BLaER1 treated with 17β-estradiol and CSF1 and Interleukin-3, amounts not matched to agents 10 nM and 100 nM (cell line): Measurements from ENCODE around the gene IFNLR1.

Experiments used
- H3K27ac ChIP-seq, 11 experiments: shearing (Covaris generic); formaldehyde crosslinking; 2 replicates each; pipeline ENCODE4 v1.8.1; 2022
- H3K27me3 ChIP-seq, 11 experiments: shearing (Covaris generic); formaldehyde crosslinking; 2 replicates each; pipeline ENCODE4 v1.8.1; 2022
- H3K36me3 ChIP-seq, 11 experiments: shearing (Covaris generic); formaldehyde crosslinking; 2 replicates each; pipeline ENCODE4 v1.8.1; 2022
- H3K4me1 ChIP-seq, 10 experiments: shearing (Covaris generic); formaldehyde crosslinking; 2 replicates each; pipeline ENCODE4 v1.8.1; 2022
- H3K4me2 ChIP-seq, 11 experiments: shearing (Covaris generic); formaldehyde crosslinking; 2 replicates each; pipeline ENCODE4 v1.8.1; 2022
- H3K4me3 ChIP-seq, 10 experiments: shearing (Covaris generic); formaldehyde crosslinking; 2 replicates each; pipeline ENCODE4 v1.8.1; 2022
- H3K9ac ChIP-seq, 11 experiments: shearing (Covaris generic); formaldehyde crosslinking; 2 replicates each; pipeline ENCODE4 v1.8.1; 2022
- H3K9me3 ChIP-seq, 11 experiments: shearing (Covaris generic); formaldehyde crosslinking; replicated peaks in 1 of 11; 2 replicates each; pipeline ENCODE4 v1.8.1; 2022
- H4K20me1 ChIP-seq, 11 experiments: shearing (Covaris generic); formaldehyde crosslinking; 2 replicates each; pipeline ENCODE4 v1.8.1; 2022
- Cebpa-rat ChIP-seq, 11 experiments: shearing (Covaris generic); IDR thresholded peaks; 2 replicates each; pipeline ENCODE4 v1.8.1; 2022

The IFNLR1 gene

GRCh38 chr1:24140741-24141181 lies 46.3 kb downstream of the IFNLR1 start:
- Histone ChIP-seq H3K9ac (no peak overlapping the region), H3K4me3 (no peak overlapping the region), H3K4me1 (peaks cover 0 to 36% (median 25%) of the 10 kb centered on the region in 10 experiments; a peak in 17 of 20 replicates), H3K4me2 (no peak overlapping the region), H3K27me3 (no peaks in the 10 kb centered on the region), H4K20me1 (no peaks in the 10 kb centered on the region), H3K36me3 (no peaks in the 10 kb centered on the region), H3K9me3 (peaks cover 8 to 34% (median 22%) of the 10 kb centered on the region in 11 experiments), H3K27ac (no peak overlapping the region)
- no peak for TF ChIP-seq Cebpa-rat (IDR thresholded peaks at IDR 0.05)

GRCh38 chr1:24139841-24140425 lies 47.2 kb downstream of the IFNLR1 start:
- Histone ChIP-seq H3K4me3 (no peak overlapping the region), H3K9ac (no peak overlapping the region), H3K27me3 (no peaks in the 10 kb centered on the region)

GRCh38 chr1:24139222-24139489 lies 47.9 kb downstream of the IFNLR1 start:
- Histone ChIP-seq H4K20me1 (no peaks in the 10 kb centered on the region), H3K36me3 (no peaks in the 10 kb centered on the region), H3K4me3 (no peak overlapping the region), H3K9me3 (peaks cover 10 to 44% (median 29%) of the 10 kb centered on the region in 11 experiments), H3K9ac (no peak overlapping the region), H3K27me3 (no peaks in the 10 kb centered on the region), H3K27ac (no peak overlapping the region), H3K4me1 (peaks cover 0 to 20% (median 11%) of the 10 kb centered on the region in 10 experiments; a peak in 17 of 20 replicates), H3K4me2 (no peak overlapping the region)
- no peak for TF ChIP-seq Cebpa-rat (IDR thresholded peaks at IDR 0.05)

More at GRCh38 chr1:24139841-24140425, 47.2 kb downstream of the IFNLR1 start:
- Histone ChIP-seq H3K36me3 (no peaks in the 10 kb centered on the region), H4K20me1 (no peaks in the 10 kb centered on the region), H3K27ac (no peak overlapping the region), H3K9me3 (peaks cover 15 to 40% (median 27%) of the 10 kb centered on the region in 11 experiments), H3K4me1 (peaks cover 0 to 28% (median 18%) of the 10 kb centered on the region in 10 experiments; a peak in 17 of 20 replicates), H3K4me2 (no peak overlapping the region)
- TF ChIP-seq Cebpa-rat (IDR thresholded peaks at IDR 0.05): no peak

- Histone ChIP-seq H4K20me1 (no peaks in the 10 kb centered on the region), H3K36me3 (no peaks in the 10 kb centered on the region), H3K27me3 (no peaks in the 10 kb centered on the region), H3K9ac (no peak overlapping the region), H3K4me2 (peak overlapping the region in 1 of 11 experiments; percentile 35; a peak in 2 of 22 replicates), H3K4me1 (peaks cover 0 to 15% (median 5%) of the 10 kb centered on the region in 10 experiments; a peak in 15 of 20 replicates), H3K27ac (no peak overlapping the region), H3K4me3 (no peak overlapping the region), H3K9me3 (peaks cover 10 to 46% (median 31%) of the 10 kb centered on the region in 11 experiments)
- peak in 1 of 11 experiments; percentile 41; a peak in 1 of 22 replicates for TF ChIP-seq Cebpa-rat (IDR thresholded peaks at IDR 0.05)
Measured at GRCh38 chr1:24138476-24139221, 48.4 kb downstream of the IFNLR1 start.

GRCh38 chr1:24136956-24137539 lies 50.0 kb downstream of the IFNLR1 start:
- Histone ChIP-seq H3K4me2 (no peak overlapping the region), H4K20me1 (no peaks in the 10 kb centered on the region), H3K4me1 (peaks cover 0 to 8% (median 1%) of the 10 kb centered on the region in 10 experiments; a peak in 4 of 20 replicates), H3K9me3 (peaks cover 12 to 49% (median 37%) of the 10 kb centered on the region in 11 experiments), H3K27me3 (no peaks in the 10 kb centered on the region), H3K27ac (no peak overlapping the region), H3K4me3 (no peak overlapping the region), H3K9ac (no peak overlapping the region), H3K36me3 (no peaks in the 10 kb centered on the region)
- TF ChIP-seq Cebpa-rat (IDR thresholded peaks at IDR 0.05): no peak

GRCh38 chr1:24134376-24134775 lies 52.7 kb downstream of the IFNLR1 start:
- Histone ChIP-seq H3K4me1 (peaks cover 0 to 8% (median 1%) of the 10 kb centered on the region in 10 experiments; a peak in 4 of 20 replicates), H3K4me2 (no peak overlapping the region), H3K27me3 (no peaks in the 10 kb centered on the region), H3K9me3 (peaks cover 39 to 71% (median 59%) of the 10 kb centered on the region in 11 experiments), H3K27ac (no peak overlapping the region), H4K20me1 (no peaks in the 10 kb centered on the region), H3K36me3 (0 out of 22 replicates have a peak, but pooled peaks cover 0 to 8% (median 0%) of the 10 kb centered on the region in 11 experiments), H3K9ac (no peak overlapping the region), H3K4me3 (no peak overlapping the region)
- TF ChIP-seq Cebpa-rat (IDR thresholded peaks at IDR 0.05): no peak

DNA sequence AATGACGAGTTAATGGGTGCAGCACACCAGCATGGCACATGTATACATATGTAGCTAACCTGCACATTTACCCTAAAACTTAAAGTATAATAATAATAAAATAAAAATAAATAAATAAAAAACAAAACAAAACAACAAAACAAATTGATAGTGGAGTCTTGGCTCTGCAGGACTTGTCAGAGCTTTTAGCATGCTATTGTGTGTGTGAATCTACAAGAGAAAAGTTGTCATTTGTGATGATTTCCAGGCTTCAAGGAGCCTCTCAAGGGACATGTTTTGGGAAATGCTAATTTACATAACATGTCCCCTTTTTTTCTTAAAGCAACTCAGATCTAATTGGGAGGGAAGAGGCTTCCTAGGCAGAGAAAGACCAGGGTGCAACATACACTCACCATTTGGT lies 53.3 kb downstream of the IFNLR1 start:
- Histone ChIP-seq H3K36me3 (0 out of 22 replicates have a peak, but pooled peaks cover 0 to 8% (median 0%) of the 10 kb centered on the region in 11 experiments), H3K4me3 (no peak overlapping the region), H3K9me3 (peaks cover 44 to 71% (median 62%) of the 10 kb centered on the region in 11 experiments), H3K27me3 (no peaks in the 10 kb centered on the region), H3K4me2 (no peak overlapping the region), H3K27ac (no peak overlapping the region), H3K4me1 (peaks cover 0 to 7% (median 1%) of the 10 kb centered on the region in 10 experiments; a peak in 4 of 20 replicates), H4K20me1 (no peaks in the 10 kb centered on the region), H3K9ac (no peak overlapping the region)
- TF ChIP-seq Cebpa-rat (IDR thresholded peaks at IDR 0.05): no peak

- Histone ChIP-seq H3K36me3 (0 out of 22 replicates have a peak, but pooled peaks cover 0 to 8% (median 0%) of the 10 kb centered on the region in 11 experiments), H4K20me1 (no peaks in the 10 kb centered on the region)
Measured at GRCh38 chr1:24130385-24130784, 56.7 kb downstream of the IFNLR1 start.

GRCh38 chr1:24127801-24128363 lies 59.2 kb downstream of the IFNLR1 start:
- Histone ChIP-seq H3K36me3 (0 out of 22 replicates have a peak, but pooled peaks cover 0 to 8% (median 0%) of the 10 kb centered on the region in 11 experiments), H3K4me3 (no peak overlapping the region), H3K4me1 (peaks cover 0 to 23% (median 5%) of the 10 kb centered on the region in 10 experiments; a peak in 11 of 20 replicates), H3K9me3 (peaks cover 31 to 41% (median 37%) of the 10 kb centered on the region in 11 experiments), H3K9ac (no peak overlapping the region), H3K27ac (no peak overlapping the region), H4K20me1 (no peaks in the 10 kb centered on the region), H3K4me2 (no peak overlapping the region), H3K27me3 (no peaks in the 10 kb centered on the region)
- no peak for TF ChIP-seq Cebpa-rat (IDR thresholded peaks at IDR 0.05)

More at GRCh38 chr1:24130385-24130784, 56.7 kb downstream of the IFNLR1 start:
- Histone ChIP-seq H3K9ac (no peak overlapping the region), H3K4me2 (no peak overlapping the region), H3K4me3 (no peak overlapping the region), H3K4me1 (peaks cover 0 to 16% (median 5%) of the 10 kb centered on the region in 10 experiments; a peak in 11 of 20 replicates), H3K27ac (no peak overlapping the region), H3K9me3 (peaks cover 38 to 56% (median 52%) of the 10 kb centered on the region in 11 experiments), H3K27me3 (no peaks in the 10 kb centered on the region)
- TF ChIP-seq Cebpa-rat (IDR thresholded peaks at IDR 0.05): no peak
